OCI-LY7 (cell line): ENCODE results near the gene DCX. TPM values are rescaled to one million over a fixed set of nuclear protein-coding genes. Genes with fewer than 3 reads are reported as not detected.

Source experiments
- BruUV-seq: library from RNA; stranded (reverse); fragments of 400-500 nt; replicated peaks from 2 replicates; lab custom pipeline; 2021; lab: Mats Ljungman, UMichigan
- CTCF ChIA-PET: fragments of 300-600 bp; sonication (Branson Sonifier 250); formaldehyde crosslinking; loops from one replicate; lab custom pipeline; 2022; ENCODE audit warnings: antibody characterized with exemption; ENCODE audit not compliant: unreplicated experiment; lab: Charles Lee
- POLR2A ChIA-PET: fragments of 300-600 bp; sonication (Branson Sonifier 250); formaldehyde crosslinking; loops from one replicate; lab custom pipeline; 2022; ENCODE audit warnings: antibody characterized with exemption; lab: Charles Lee
- DNase-seq: peaks from one replicate; pipeline ENCODE4 v3.0.0-alpha.2; 2015; ENCODE audit warnings: low spot score
- H2AFZ ChIP-seq: fragments of 200-600 bp; sonication (generic), shearing (Covaris generic); 2 replicates; pipeline ENCODE4 v1.6.1; 2014; ENCODE audit warnings: mild to moderate bottlenecking, antibody characterized with exemption, low read length, moderate library complexity
- H3K27ac ChIP-seq: fragments of 200-600 bp; sonication (generic); 2 replicates; pipeline ENCODE4 v1.5.1; 2014; ENCODE audit warnings: mixed run types, low read depth, mild to moderate bottlenecking, moderate library complexity, low read length, inconsistent platforms; ENCODE audit not compliant: poor library complexity, severe bottlenecking
- H3K36me3 ChIP-seq: fragments of 200-600 bp; sonication (generic); 2 replicates; pipeline ENCODE4 v1.6.1; 2014; ENCODE audit warnings: mild to moderate bottlenecking, antibody characterized with exemption, low read length, moderate library complexity, mixed read lengths; ENCODE audit not compliant: insufficient read depth
- H3K4me1 ChIP-seq: fragments of 200-600 bp; sonication (generic); 2 replicates; pipeline ENCODE4 v1.5.1; 2014; ENCODE audit warnings: mild to moderate bottlenecking, low read length; ENCODE audit not compliant: insufficient read depth, poor library complexity, severe bottlenecking
- H3K4me2 ChIP-seq: fragments of 200-600 bp; sonication (generic); 2 replicates; pipeline ENCODE4 v1.6.1; 2014; ENCODE audit warnings: mild to moderate bottlenecking, low read length
- H3K4me3 ChIP-seq: fragments of 200-600 bp; sonication (generic); 2 replicates; pipeline ENCODE4 v1.5.1; 2014; ENCODE audit warnings: mild to moderate bottlenecking, low read depth, low read length; ENCODE audit not compliant: poor library complexity, severe bottlenecking
- H3K79me2 ChIP-seq: fragments of 200-600 bp; sonication (generic); 2 replicates; pipeline ENCODE4 v1.6.1; 2016; ENCODE audit warnings: low read depth, mild to moderate bottlenecking, low read length, moderate library complexity, mixed read lengths; ENCODE audit not compliant: insufficient read depth
- H3K9me2 ChIP-seq: fragments of 200-600 bp; sonication (generic); 2 replicates; pipeline ENCODE4 v1.6.1; 2016; ENCODE audit warnings: mild to moderate bottlenecking, low read length, mixed read lengths; ENCODE audit not compliant: insufficient read depth
- H3K9me3 ChIP-seq: fragments of 200-600 bp; sonication (generic); 2 replicates; pipeline ENCODE4 v1.6.1; 2014; ENCODE audit warnings: mild to moderate bottlenecking, mixed run types, low read length, mixed read lengths
- H4K20me1 ChIP-seq: fragments of 200-600 bp; sonication (generic); 2 replicates; pipeline ENCODE4 v1.6.1; 2014; ENCODE audit warnings: mild to moderate bottlenecking, antibody characterized with exemption, low read length, moderate library complexity, mixed read lengths; ENCODE audit not compliant: insufficient read depth
- CTCF ChIP-seq: fragments of 200-600 bp; sonication (generic); conservative IDR thresholded peaks from 2 replicates; pipeline ENCODE4 v1.5.1; 2014; ENCODE audit warnings: mild to moderate bottlenecking, antibody characterized with exemption, low read length, moderate library complexity, mixed read lengths
- EZH2phosphoT487 ChIP-seq: fragments of 200-600 bp; sonication (generic); IDR thresholded peaks from 2 replicates; pipeline ENCODE4 v1.6.1; 2018; ENCODE audit warnings: low read depth, borderline replicate concordance, mild to moderate bottlenecking, mixed run types, antibody characterized with exemption, low read length, moderate library complexity, mixed read lengths
- intact Hi-C: fragments of 100-400 bp; cut with micrococcal nuclease; formaldehyde crosslinking; loops from one replicate; pipeline ENCODE4 v1.10.0; 2022; ENCODE audit not compliant: unreplicated experiment
- total RNA-seq, 2 experiments: library from RNA; depleted of rRNA in 1 of 2; stranded (reverse); fragments of >200 nt in 1 of 2; shearing (Covaris generic) in 1 of 2; gene quantifications; 2 replicates each; pipeline ENCODE4 v1.2.3, GENCODE V29; 2014 to 2022

DCX gene
- total RNA-seq, 2 experiments from 2014 or later = not detected

GRCh38 chrX:111319451-111319850, 92.5 kb downstream of the DCX start:
- H4K20me1 ChIP-seq = no peaks in the 10 kb centered on the region
- ChIA-PET POLR2A (interaction anchor here (0.5 kb wide), 1 partner anchor 53 kb away, joined by 3 read pairs; no protein-coding TSS in a partner anchor), CTCF (no interaction called here)
- no peak for TF ChIP-seq EZH2phosphoT487
- TF ChIP-seq CTCF = no peak
- no peak overlapping the region for H3K27ac ChIP-seq
- no peaks in the 10 kb centered on the region for H3K36me3 ChIP-seq
- no TSS peak for BruUV-seq
- no peak overlapping the region for H3K4me3 ChIP-seq
- no peaks in the 10 kb centered on the region for H3K79me2 ChIP-seq
- H3K9me2 ChIP-seq = no peaks in the 10 kb centered on the region
- intact Hi-C loops = no loop called here
- no peak overlapping the region for H2AFZ ChIP-seq
- no peak for DNase-seq
- H3K4me1 ChIP-seq = no peaks in the 10 kb centered on the region
- H3K4me2 ChIP-seq = no peak overlapping the region
- H3K9me3 ChIP-seq = no peaks in the 10 kb centered on the region

GRCh38 chrX:111318901-111319300, 93.1 kb downstream of the DCX start:
- no peaks in the 10 kb centered on the region for H4K20me1 ChIP-seq
- no peak overlapping the region for H3K27ac ChIP-seq
- TF ChIP-seq CTCF (no peak), EZH2phosphoT487 (no peak)
- ChIA-PET POLR2A (no interaction called here), CTCF (no interaction called here)
- no peaks in the 10 kb centered on the region for H3K79me2 ChIP-seq
- H3K4me2 ChIP-seq = no peak overlapping the region
- H3K4me3 ChIP-seq = no peak overlapping the region
- no peak for DNase-seq
- H2AFZ ChIP-seq = no peak overlapping the region
- no peaks in the 10 kb centered on the region for H3K4me1 ChIP-seq
- intact Hi-C loops = no loop called here
- no peaks in the 10 kb centered on the region for H3K9me2 ChIP-seq
- H3K9me3 ChIP-seq = no peaks in the 10 kb centered on the region
- no TSS peak for BruUV-seq
- no peaks in the 10 kb centered on the region for H3K36me3 ChIP-seq

- no peak for DNase-seq
- POLR2A ChIA-PET = no interaction called here
- intact Hi-C loops = no loop called here
- Histone ChIP-seq H4K20me1 (no peaks in the 10 kb centered on the region), H3K4me3 (no peak overlapping the region), H3K4me2 (no peak overlapping the region), H3K9me2 (no peaks in the 10 kb centered on the region), H2AFZ (no peak overlapping the region), H3K36me3 (no peaks in the 10 kb centered on the region), H3K27ac (no peak overlapping the region), H3K79me2 (no peaks in the 10 kb centered on the region), H3K9me3 (no peaks in the 10 kb centered on the region), H3K4me1 (no peaks in the 10 kb centered on the region)
- TF ChIP-seq EZH2phosphoT487 (no peak), CTCF (no peak)
- no TSS peak for BruUV-seq
- CTCF ChIA-PET = no interaction called here
Observed at GRCh38 chrX:111309083-111309482, 102.9 kb downstream of the DCX start.
